Measurements from ENCODE around the gene MOB3A. TPM values are rescaled to one million over a fixed set of nuclear protein-coding genes. Genes with fewer than 3 reads are reported as not detected.

MOB3A gene
- total and polyA plus RNA-seq, 10 of the 15 experiments (the other 5 are each of a cell fraction or from before 2014, with no cell fraction given) = 7.5 to 229 (median 79.4) TPM

- TF ChIP-seq NFYA (IDR thresholded peaks at IDR 0.05; ENCODE audit: borderline replicate concordance, low read depth, low read length) (no peak), ZNF217 (IDR thresholded peaks at IDR 0.05) (no peak), ZNF207 (IDR thresholded peaks at IDR 0.05; ENCODE audit: borderline replicate concordance) (no peak), RELB (IDR thresholded peaks at IDR 0.05; ENCODE audit: low read depth) (no peak), MYB (IDR thresholded peaks at IDR 0.05; ENCODE audit: borderline replicate concordance, low read depth, low read length) (no peak), RBBP5 (conservative IDR thresholded peaks at IDR 0.05) (no peak), SMC3 (IDR thresholded peaks at IDR 0.05; ENCODE audit: borderline replicate concordance, low read length) (no peak), CHD4 (IDR thresholded peaks at IDR 0.05) (no peak), MEF2A (IDR thresholded peaks at IDR 0.05; ENCODE audit: insufficient read depth, low read depth, low read length) (no peak)
These were observed 45.7 kb downstream of the MOB3A start (continued) for GRCh38 chr19:2050349-2050990.

- peak overlapping the region; percentile 70 for H3K9ac ChIP-seq (ENCODE audit: control insufficient read depth, insufficient read depth, low read length)
- H3K4me2 ChIP-seq (ENCODE audit: control insufficient read depth, insufficient read depth) = peak overlapping the region; percentile 91
- WGBS (ENCODE audit: insufficient coverage, insufficient replicate concordance, low lambda C conversion rate, missing lambda C conversion rate) = under 1% methylated on average over 16 of the region's 16 CpGs
- H3K79me2 ChIP-seq (ENCODE audit: control insufficient read depth, insufficient read depth, low read length) = peaks cover 66% of the 10 kb centered on the region
- DNase-seq (ENCODE audit: low read depth, low spot score) (no peak), FAIRE-seq (peak; percentile 86), ATAC-seq (peak; percentile 27)
- in situ Hi-C loops (cut with MboI) (no loop called here), intact Hi-C loops (cut with micrococcal nuclease; ENCODE audit: unreplicated experiment) (loop anchor here (2.0 to 5.0 kb wide), 2 partner anchors 41 to 153 kb away; no protein-coding TSS in a partner anchor)
- peak overlapping the region; percentile 79 for H3K27ac ChIP-seq (ENCODE audit: control insufficient read depth, insufficient read depth)
- RAD21 ChIA-PET (ENCODE audit: unreplicated experiment) = no interaction called here
- SMC1A ChIA-PET (ENCODE audit: uncharacterized antibody, unreplicated experiment) = interaction anchor here (0.8 to 2.2 kb wide), 4 partner anchors 18 to 181 kb away, joined by 3 to 9 read pairs (median 4); no protein-coding TSS in a partner anchor
- no peaks in the 10 kb centered on the region for H3K27me3 ChIP-seq (replicated peaks in 1 of 2; ENCODE audit: control insufficient read depth in 2 of 2, insufficient read depth in 2 of 2, low read length in 1 of 2)
- H3K36me3 ChIP-seq (ENCODE audit: control insufficient read depth in 2 of 2, insufficient read depth in 2 of 2, low read length in 1 of 2) = peaks cover 4 to 11% of the 10 kb centered on the region in 2 experiments; a peak in 3 of 4 replicates
- H3K4me3 ChIP-seq = peak overlapping the region; percentile 83
- H4K20me1 ChIP-seq (ENCODE audit: control insufficient read depth, insufficient read depth) = peaks cover 14% of the 10 kb centered on the region
- TSS peak; percentile 73 for BruUV-seq (replicated peaks)
- H2AFZ ChIP-seq (ENCODE audit: control insufficient read depth, low read depth, low read length) = no peak overlapping the region
- H3K9me3 ChIP-seq (replicated peaks; ENCODE audit: control insufficient read depth, insufficient read depth, low read length) = no peaks in the 10 kb centered on the region
- CTCF ChIA-PET = interaction anchor here (1.6 to 2.3 kb wide), 3 partner anchors 19 to 45 kb away, joined by 3 to 7 read pairs (median 6); partner anchors contain the start of gene MOB3A
- POLR2A ChIA-PET = interaction anchor here (0.5 to 1.8 kb wide), 4 partner anchors 11 to 44 kb away, joined by 3 to 11 read pairs (median 4); no protein-coding TSS in a partner anchor
- peaks cover 48% of the 10 kb centered on the region for H3K4me1 ChIP-seq (ENCODE audit: control insufficient read depth, insufficient read depth, low read length)
- TF ChIP-seq EGR1 (IDR thresholded peaks at IDR 0.05; ENCODE audit: borderline replicate concordance in 1 of 2, low read depth in 2 of 2, low read length in 2 of 2) (no peak), CREB1 (IDR thresholded peaks at IDR 0.05; ENCODE audit: low read depth) (0 out of 2 replicates have a peak, but pooled peaks have one; percentile 7), RAD21 (IDR thresholded peaks at IDR 0.05; ENCODE audit: insufficient read depth, low read depth, low read length) (0 out of 2 replicates have a peak, but pooled peaks have one; percentile 5), RELB (IDR thresholded peaks at IDR 0.05; ENCODE audit: low read depth) (no peak; the same call in 1 of the 2 replicates), DPF2 (IDR thresholded peaks at IDR 0.05) (0 out of 2 replicates have a peak, but pooled peaks have one; percentile 62)
These were observed 46.3 kb downstream of the MOB3A start for GRCh38 chr19:2049741-2050348.

All from GM12878 (cell line).